ENCODE measurements around the gene ANXA7. TPM values are rescaled to one million over a fixed set of nuclear protein-coding genes. Genes with fewer than 3 reads are reported as not detected.
"Not testable (repeated sequence)": the region's sequence is repeated elsewhere in the genome, so short reads cannot be mapped to it uniquely, and the experiment has no call there.

The ANXA7 gene
- total RNA-seq, 4 donors from 2014 or later = 51.9 to 70.1 (median 58.4) TPM

- no peaks in the 10 kb centered on the region for H3K9me3 ChIP-seq
- H3K36me3 ChIP-seq = no peaks in the 10 kb centered on the region
- H3K4me1 ChIP-seq = no peaks in the 10 kb centered on the region
- TF ChIP-seq, protein P1, sequence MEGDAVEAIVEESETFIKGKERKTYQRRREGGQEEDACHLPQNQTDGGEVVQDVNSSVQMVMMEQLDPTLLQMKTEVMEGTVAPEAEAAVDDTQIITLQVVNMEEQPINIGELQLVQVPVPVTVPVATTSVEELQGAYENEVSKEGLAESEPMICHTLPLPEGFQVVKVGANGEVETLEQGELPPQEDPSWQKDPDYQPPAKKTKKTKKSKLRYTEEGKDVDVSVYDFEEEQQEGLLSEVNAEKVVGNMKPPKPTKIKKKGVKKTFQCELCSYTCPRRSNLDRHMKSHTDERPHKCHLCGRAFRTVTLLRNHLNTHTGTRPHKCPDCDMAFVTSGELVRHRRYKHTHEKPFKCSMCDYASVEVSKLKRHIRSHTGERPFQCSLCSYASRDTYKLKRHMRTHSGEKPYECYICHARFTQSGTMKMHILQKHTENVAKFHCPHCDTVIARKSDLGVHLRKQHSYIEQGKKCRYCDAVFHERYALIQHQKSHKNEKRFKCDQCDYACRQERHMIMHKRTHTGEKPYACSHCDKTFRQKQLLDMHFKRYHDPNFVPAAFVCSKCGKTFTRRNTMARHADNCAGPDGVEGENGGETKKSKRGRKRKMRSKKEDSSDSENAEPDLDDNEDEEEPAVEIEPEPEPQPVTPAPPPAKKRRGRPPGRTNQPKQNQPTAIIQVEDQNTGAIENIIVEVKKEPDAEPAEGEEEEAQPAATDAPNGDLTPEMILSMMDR (IDR thresholded peaks at IDR 0.05) = no peak
- no peak for TF ChIP-seq POLR2A (IDR thresholded peaks at IDR 0.05)
- no peak for DNase-seq
- H3K27me3 ChIP-seq = no peaks in the 10 kb centered on the region
- H3K4me3 ChIP-seq = no peak overlapping the region
- no peak overlapping the region for H3K27ac ChIP-seq
Measured at GRCh38 chr10:73339436-73339835, 74.4 kb downstream of the ANXA7 start.

DNA sequence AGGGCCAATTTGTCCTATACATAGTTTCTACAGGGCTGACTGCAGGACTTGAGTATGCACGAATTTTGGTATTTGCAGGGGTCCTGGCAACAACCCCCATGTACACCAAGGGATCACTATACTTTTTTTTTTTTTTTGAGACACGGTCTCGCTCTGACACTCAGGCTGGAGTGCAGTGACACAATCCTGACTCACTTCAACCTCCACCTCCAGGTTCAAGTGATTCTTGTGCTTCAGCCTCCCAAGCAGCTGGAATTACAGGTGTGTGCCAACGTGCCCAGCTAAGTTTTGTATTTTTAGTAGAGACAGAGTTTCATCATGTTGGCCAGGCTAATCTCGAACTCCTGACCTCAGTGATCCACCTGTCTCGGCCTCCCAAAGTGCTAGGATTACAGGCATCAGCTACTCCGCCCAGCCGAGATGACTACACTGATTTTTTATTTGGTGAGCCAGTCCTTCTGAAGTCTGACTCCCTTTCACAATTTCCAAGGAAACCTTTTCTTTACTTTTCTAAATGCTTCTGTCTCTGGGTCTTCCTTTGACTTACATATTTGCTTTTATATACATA is 75.0 kb downstream of the ANXA7 start:
- DNase-seq = no peak
- H3K27ac ChIP-seq = no peak overlapping the region
- no peak overlapping the region for H3K4me3 ChIP-seq
- TF ChIP-seq POLR2A (IDR thresholded peaks at IDR 0.05) = no peak
- TF ChIP-seq, protein P1 (IDR thresholded peaks at IDR 0.05) = no peak
- no peaks in the 10 kb centered on the region for H3K9me3 ChIP-seq
- H3K4me1 ChIP-seq = no peaks in the 10 kb centered on the region
- H3K27me3 ChIP-seq = no peaks in the 10 kb centered on the region
- no peaks in the 10 kb centered on the region for H3K36me3 ChIP-seq

DNA sequence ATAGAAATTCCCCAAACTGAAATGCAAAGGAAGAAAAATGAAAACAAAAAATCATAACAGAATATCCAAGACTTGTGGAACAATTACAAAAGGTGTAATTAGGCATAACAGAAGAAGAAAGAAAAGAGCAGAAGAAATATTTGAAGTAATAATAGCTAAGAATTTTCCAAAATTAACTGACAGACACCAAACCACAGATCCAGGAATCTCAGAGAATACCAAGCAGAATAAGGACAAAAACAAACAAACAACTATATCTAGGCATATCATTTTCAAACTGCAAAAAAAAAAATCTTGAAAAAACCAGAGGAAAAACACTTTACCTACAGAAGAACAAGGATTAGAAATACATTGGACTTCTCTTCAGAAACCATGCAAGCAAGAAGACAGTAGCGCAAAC is 80.7 kb downstream of the ANXA7 start:
- Histone ChIP-seq H3K9me3 (no peaks in the 10 kb centered on the region), H3K36me3 (no peaks in the 10 kb centered on the region), H3K4me1 (no peaks in the 10 kb centered on the region), H3K4me3 (no peak overlapping the region), H3K27ac (no peak overlapping the region), H3K27me3 (no peaks in the 10 kb centered on the region)
- TF ChIP-seq, protein P1 (IDR thresholded peaks at IDR 0.05) = no peak
- no peak for TF ChIP-seq POLR2A (IDR thresholded peaks at IDR 0.05)
- DNase-seq = no peak

DNA sequence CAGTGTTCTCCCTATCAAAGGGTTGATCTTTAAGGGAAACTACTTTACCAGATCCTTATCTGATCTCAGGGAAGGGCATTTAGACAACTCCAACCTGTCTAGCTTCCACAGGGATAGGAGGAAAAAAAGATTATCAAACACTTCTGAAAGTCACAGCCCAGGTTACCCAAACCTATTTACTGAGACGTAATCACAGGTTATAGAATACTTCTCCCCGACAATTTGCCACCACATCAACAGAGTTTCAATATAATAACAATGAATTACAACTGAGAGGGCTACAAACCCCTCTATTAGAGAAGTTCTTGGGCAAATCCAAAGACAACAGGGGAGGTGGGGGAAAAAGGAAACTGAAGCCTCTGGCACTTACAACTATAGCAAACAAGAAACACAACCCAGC is 81.5 kb downstream of the ANXA7 start:
- H3K36me3 ChIP-seq = no peaks in the 10 kb centered on the region
- H3K9me3 ChIP-seq = no peaks in the 10 kb centered on the region
- DNase-seq = no peak
- TF ChIP-seq POLR2A (IDR thresholded peaks at IDR 0.05) = no peak
- TF ChIP-seq, protein P1 (IDR thresholded peaks at IDR 0.05) = no peak
- H3K27ac ChIP-seq = no peak overlapping the region
- H3K4me1 ChIP-seq = no peaks in the 10 kb centered on the region
- H3K4me3 ChIP-seq = no peak overlapping the region
- H3K27me3 ChIP-seq = no peaks in the 10 kb centered on the region

- H3K27ac ChIP-seq, H3K4me1 ChIP-seq, H3K4me3 ChIP-seq, H3K36me3 ChIP-seq, H3K27me3 ChIP-seq, DNase-seq, H3K9me3 ChIP-seq: not testable (repeated sequence)
Measured at GRCh38 chr10:73328523-73328922, 85.3 kb downstream of the ANXA7 start.

DNA sequence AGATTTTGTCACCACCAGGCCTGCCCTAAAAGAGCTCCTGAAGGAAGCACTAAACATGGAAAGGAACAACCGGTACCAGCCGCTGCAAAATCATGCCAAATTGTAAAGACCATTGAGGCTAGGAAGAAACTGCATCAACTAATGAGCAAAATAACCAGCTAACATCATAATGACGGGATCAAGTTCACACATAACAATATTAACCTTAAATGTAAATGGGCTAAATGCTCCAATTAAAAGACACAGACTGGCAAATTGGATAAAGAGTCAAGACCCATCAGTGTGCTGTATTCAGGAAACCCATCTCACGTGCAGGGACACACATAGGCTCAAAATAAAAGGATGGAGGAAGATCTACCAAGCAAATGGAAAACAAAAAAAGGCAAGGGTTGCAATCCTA is 88.6 kb downstream of the ANXA7 start:
- not testable (repeated sequence) for H3K27me3 ChIP-seq, DNase-seq, H3K4me1 ChIP-seq, H3K36me3 ChIP-seq, H3K4me3 ChIP-seq, H3K27ac ChIP-seq, H3K9me3 ChIP-seq

Small RNAs within 50 kb of the gene (small RNA-seq; reads per million reads assigned to genes)
- gene RF00019 = 0 reads per million in 2 donors

Other genes starting within 250 kb of the ANXA7 start
- gene ECD, start 246.1 kb downstream of the ANXA7 start, total RNA-seq = 10 to 100 TPM; 22.9 to 57.8 (median 32.9) TPM
- 10 to 100 TPM in 2 of 4 donors, 1 to 10 TPM in 2; 7.4 to 21.6 (median 13.2) TPM for gene FAM149B1, start 245.9 kb downstream of the ANXA7 start, total RNA-seq
- 10 to 100 TPM; 13.8 to 47.0 (median 17.0) TPM for gene DNAJC9, start 166.8 kb downstream of the ANXA7 start, total RNA-seq
- gene MRPS16, start 161.4 kb downstream of the ANXA7 start, total RNA-seq = 10 to 100 TPM; 39.8 to 69.3 (median 40.1) TPM
- gene CFAP70, start 55.2 kb downstream of the ANXA7 start, total RNA-seq = 1 to 10 TPM in 3 of 4 donors, under 1 TPM in 1; 0.88 to 5.8 (median 2.5) TPM
- 1 to 10 TPM; 3.3 to 7.5 (median 5.2) TPM for gene MSS51, start 19.5 kb upstream of the ANXA7 start, total RNA-seq
- gene PPP3CB, start 82.0 kb upstream of the ANXA7 start, total RNA-seq = 10 to 100 TPM; 28.2 to 42.0 (median 32.4) TPM
- 10 to 100 TPM; 41.0 to 65.1 (median 50.5) TPM for gene USP54, start 177.3 kb upstream of the ANXA7 start, total RNA-seq
- gene MYOZ1, start 227.4 kb upstream of the ANXA7 start, total RNA-seq = not detected
- gene SYNPO2L, start 242.0 kb upstream of the ANXA7 start, total RNA-seq = not detected